ENCODE measurements around the gene UNG. TPM values are rescaled to one million over a fixed set of nuclear protein-coding genes. Genes with fewer than 3 reads are reported as not detected.

The UNG gene
- total RNA-seq, 6 experiments from 2014 or later: 19.3 to 30.4 (median 21.8) TPM

DNA sequence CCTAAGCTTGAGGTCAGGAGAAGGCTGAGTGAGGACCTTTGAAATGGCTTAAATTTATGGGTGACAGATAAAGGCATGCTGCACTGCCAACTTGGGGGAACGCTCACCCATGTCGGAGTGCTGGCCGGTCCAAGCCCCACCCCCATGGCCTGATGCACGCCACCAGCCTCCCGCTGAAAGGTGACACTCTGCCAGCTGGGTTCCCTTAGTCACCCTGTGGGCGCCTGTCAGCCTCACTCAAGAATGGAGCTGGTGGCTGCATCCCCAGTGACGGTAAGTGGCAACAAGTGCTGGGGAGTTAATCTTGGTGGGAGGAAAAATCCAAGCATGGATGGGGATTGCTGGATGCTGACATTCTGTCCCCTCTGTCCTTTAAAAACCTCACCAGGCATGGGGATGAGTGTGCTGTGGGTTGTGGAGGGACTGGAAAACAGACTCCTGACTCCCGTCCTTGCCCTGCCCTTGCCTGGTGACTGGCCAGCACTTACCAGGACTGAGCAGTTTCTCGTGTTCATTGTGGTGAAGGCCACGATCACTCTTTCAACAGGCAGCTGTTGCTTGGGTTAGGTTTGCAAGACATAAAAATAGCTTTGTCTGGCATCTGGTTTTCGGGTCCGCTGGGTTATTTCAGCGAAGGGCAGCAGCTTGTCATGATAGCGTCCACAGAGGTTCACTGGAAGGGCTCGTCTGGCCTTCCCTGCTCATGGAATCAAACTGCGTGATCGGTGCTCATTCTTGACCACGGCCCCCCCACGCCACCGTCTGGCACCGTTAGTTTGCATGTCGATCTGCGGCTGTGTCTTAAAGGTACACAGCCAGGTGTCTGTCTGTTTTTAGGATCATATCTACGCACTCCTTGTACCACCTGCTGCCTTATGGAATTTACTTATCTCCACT is 34.0 kb downstream of the UNG start:
- H3K4me3 Mint-ChIP-seq: no peak overlapping the region
- peaks cover 19% of the 10 kb centered on the region for H3K27me3 Mint-ChIP-seq (ENCODE audit: insufficient read depth)
- no peak overlapping the region for H3K27ac Mint-ChIP-seq
- TF ChIP-seq, protein P1, sequence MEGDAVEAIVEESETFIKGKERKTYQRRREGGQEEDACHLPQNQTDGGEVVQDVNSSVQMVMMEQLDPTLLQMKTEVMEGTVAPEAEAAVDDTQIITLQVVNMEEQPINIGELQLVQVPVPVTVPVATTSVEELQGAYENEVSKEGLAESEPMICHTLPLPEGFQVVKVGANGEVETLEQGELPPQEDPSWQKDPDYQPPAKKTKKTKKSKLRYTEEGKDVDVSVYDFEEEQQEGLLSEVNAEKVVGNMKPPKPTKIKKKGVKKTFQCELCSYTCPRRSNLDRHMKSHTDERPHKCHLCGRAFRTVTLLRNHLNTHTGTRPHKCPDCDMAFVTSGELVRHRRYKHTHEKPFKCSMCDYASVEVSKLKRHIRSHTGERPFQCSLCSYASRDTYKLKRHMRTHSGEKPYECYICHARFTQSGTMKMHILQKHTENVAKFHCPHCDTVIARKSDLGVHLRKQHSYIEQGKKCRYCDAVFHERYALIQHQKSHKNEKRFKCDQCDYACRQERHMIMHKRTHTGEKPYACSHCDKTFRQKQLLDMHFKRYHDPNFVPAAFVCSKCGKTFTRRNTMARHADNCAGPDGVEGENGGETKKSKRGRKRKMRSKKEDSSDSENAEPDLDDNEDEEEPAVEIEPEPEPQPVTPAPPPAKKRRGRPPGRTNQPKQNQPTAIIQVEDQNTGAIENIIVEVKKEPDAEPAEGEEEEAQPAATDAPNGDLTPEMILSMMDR (IDR thresholded peaks at IDR 0.05): no peak
- H3K9me3 Mint-ChIP-seq: no peaks in the 10 kb centered on the region; the same call in 1 of the 2 replicates
- DNase-seq: no peak
- no peaks in the 10 kb centered on the region for H3K4me1 Mint-ChIP-seq (ENCODE audit: low read depth)
- no peaks in the 10 kb centered on the region for H3K36me3 Mint-ChIP-seq (ENCODE audit: low read depth)

DNA sequence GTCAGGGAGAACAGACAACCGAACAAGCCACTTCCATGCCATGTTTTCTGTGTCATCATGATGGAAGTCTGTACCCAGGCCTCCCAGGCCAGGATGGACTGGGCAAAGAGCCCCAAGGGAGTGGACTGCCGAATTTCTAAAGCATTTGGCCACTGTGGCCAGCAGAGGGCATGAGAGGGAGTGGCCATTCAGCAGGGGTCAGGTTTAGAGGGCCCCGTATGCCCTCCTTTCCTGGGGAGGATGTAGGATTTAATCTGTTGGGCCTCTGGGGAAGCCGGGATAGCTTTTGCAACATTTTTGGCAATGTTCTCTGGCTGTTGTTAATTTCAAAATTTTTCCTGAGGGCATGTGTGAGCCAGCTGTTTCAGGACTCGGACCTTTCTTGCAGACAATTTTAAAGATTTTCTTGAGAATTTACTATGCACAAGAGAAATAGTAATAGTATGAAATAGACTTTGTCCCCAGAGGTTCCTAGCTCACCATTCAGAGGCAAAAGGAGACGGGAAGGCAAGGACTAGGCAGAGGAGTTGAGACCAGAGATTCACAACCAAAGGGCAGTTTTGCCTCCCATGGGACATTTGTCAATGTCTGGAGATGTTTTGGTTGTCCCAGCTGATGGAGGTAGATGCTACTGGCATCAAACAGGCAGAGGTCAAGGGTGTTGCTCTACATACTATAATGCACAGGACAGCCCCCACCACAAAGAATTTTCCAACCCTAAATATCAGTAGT is 37.0 kb downstream of the UNG start:
- TF ChIP-seq, protein P1 (IDR thresholded peaks at IDR 0.05): peak; percentile 81
- H3K27me3 Mint-ChIP-seq (ENCODE audit: insufficient read depth): peaks cover 18% of the 10 kb centered on the region
- DNase-seq: peak; percentile 3
- H3K9me3 Mint-ChIP-seq: no peaks in the 10 kb centered on the region; the same call in 1 of the 2 replicates
- no peaks in the 10 kb centered on the region for H3K36me3 Mint-ChIP-seq (ENCODE audit: low read depth)
- H3K4me3 Mint-ChIP-seq: no peak overlapping the region
- no peak overlapping the region for H3K27ac Mint-ChIP-seq
- H3K4me1 Mint-ChIP-seq (ENCODE audit: low read depth): no peaks in the 10 kb centered on the region

DNA sequence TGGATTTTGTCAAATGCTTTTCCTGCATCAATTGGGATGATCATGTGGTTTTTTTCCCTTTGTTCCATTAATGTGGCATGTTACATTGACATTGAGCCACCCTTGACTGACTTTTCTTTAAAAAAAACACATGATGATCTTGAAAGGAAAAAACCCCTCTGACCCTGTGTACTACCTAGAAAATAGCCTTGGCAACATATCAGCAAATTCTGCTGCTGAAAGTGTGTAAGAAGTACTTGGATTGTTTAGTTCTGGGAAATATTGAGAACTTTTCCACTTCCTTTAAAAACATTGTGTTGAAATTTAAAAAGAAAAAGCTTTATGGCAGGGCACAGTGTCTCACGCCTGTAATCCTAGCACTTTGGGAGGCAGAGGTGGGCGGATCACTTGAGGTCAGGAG is 39.7 kb downstream of the UNG start:
- Mint-ChIP-seq H3K27ac (no peak overlapping the region), H3K27me3 (ENCODE audit: insufficient read depth) (peaks cover 22% of the 10 kb centered on the region), H3K9me3 (no peaks in the 10 kb centered on the region; the same call in 1 of the 2 replicates), H3K36me3 (ENCODE audit: low read depth) (no peaks in the 10 kb centered on the region), H3K4me1 (ENCODE audit: low read depth) (no peaks in the 10 kb centered on the region), H3K4me3 (no peak overlapping the region)
- TF ChIP-seq, protein P1 (IDR thresholded peaks at IDR 0.05): no peak
- DNase-seq: no peak

DNA sequence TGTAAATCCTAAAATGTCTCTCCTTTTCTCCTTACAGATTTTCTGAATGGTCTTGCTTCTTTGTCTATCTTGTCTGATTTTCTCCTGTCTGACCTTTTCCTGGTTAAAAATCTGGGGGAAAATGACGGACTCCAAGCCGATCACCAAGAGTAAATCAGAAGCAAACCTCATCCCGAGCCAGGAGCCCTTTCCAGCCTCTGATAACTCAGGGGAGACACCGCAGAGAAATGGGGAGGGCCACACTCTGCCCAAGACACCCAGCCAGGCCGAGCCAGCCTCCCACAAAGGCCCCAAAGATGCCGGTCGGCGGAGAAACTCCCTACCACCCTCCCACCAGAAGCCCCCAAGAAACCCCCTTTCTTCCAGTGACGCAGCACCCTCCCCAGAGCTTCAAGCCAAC is 42.0 kb downstream of the UNG start:
- peaks cover 5% of the 10 kb centered on the region; the same call in 1 of the 2 replicates for H3K4me1 Mint-ChIP-seq (ENCODE audit: low read depth)
- no peak overlapping the region for H3K27ac Mint-ChIP-seq
- TF ChIP-seq, protein P1 (IDR thresholded peaks at IDR 0.05): no peak
- DNase-seq: no peak
- no peaks in the 10 kb centered on the region for H3K36me3 Mint-ChIP-seq (ENCODE audit: low read depth)
- no peaks in the 10 kb centered on the region; the same call in 1 of the 2 replicates for H3K9me3 Mint-ChIP-seq
- H3K4me3 Mint-ChIP-seq: no peak overlapping the region
- peaks cover 18% of the 10 kb centered on the region for H3K27me3 Mint-ChIP-seq (ENCODE audit: insufficient read depth)

DNA sequence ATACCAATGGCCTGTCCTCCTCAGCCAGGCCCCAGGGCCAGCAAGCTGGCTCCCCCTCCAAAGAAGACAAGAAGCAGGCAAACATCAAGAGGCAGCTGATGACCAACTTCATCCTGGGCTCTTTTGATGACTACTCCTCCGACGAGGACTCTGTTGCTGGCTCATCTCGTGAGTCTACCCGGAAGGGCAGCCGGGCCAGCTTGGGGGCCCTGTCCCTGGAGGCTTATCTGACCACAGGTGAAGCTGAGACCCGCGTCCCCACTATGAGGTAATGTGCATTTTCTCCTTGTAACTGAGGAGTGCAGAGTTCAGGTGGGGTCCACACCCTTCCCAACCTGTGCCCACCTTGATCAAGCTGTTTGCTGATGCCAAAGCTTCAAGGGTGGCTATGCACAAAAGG is 42.4 kb downstream of the UNG start:
- Mint-ChIP-seq H3K27ac (no peak overlapping the region), H3K27me3 (ENCODE audit: insufficient read depth) (peaks cover 18% of the 10 kb centered on the region), H3K9me3 (no peaks in the 10 kb centered on the region; the same call in 1 of the 2 replicates), H3K4me3 (no peak overlapping the region), H3K4me1 (ENCODE audit: low read depth) (peaks cover 5% of the 10 kb centered on the region; the same call in 1 of the 2 replicates), H3K36me3 (ENCODE audit: low read depth) (no peaks in the 10 kb centered on the region)
- no peak for DNase-seq
- TF ChIP-seq, protein P1 (IDR thresholded peaks at IDR 0.05): no peak
